Measurements from ENCODE around the gene NAALADL2. TPM values are rescaled to one million over a fixed set of nuclear protein-coding genes. Genes with fewer than 3 reads are reported as not detected.

Gene NAALADL2
- total and polyA plus RNA-seq, 9 of the 15 experiments (the other 6 are each of a cell fraction or from before 2014, with no cell fraction given), result 0.29 to 1.1 (median 0.79) TPM; not detected in 1

DNA sequence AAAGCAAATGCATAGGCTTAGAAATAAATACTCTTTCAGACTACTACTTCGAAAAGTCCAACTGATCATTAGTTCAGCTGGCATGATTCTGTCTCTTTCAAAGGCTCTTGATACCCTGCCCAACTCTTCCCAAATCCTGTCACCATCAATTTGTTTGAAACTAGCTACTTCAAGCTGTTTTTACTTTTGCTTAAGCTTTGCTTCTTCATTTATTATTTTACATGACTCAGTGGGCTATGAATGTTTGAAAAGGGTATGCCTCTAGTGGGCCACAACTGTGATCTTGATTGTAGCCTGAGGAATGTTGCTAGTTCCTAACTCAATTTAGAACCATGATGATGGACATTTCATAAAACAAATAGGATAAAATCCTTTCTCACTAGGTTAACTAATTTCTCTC lies 340.8 kb downstream of the NAALADL2 start:
- BruUV-seq (replicated peaks), result no TSS peak

More for the DNA sequence above, 340.8 kb downstream of the NAALADL2 start:
- no peak for DNase-seq (ENCODE audit: extremely low read depth in 1 of 4, low spot score in 3 of 4)
- H3K4me2 ChIP-seq (ENCODE audit: insufficient read depth, low read length), result no peak overlapping the region
- no peaks in the 10 kb centered on the region for H3K36me3 ChIP-seq (ENCODE audit: control insufficient read depth, insufficient read depth, low read length)
- ATAC-seq, result no peak
- H3K27me3 ChIP-seq (ENCODE audit: control insufficient read depth in 2 of 2, insufficient read depth in 2 of 2, low read length in 2 of 2), result no peaks in the 10 kb centered on the region
- in situ Hi-C loops (cut with MboI) (no loop called here), intact Hi-C loops (cut with micrococcal nuclease) (no loop called here)
- no peak overlapping the region for H3K4me3 ChIP-seq
- H3K9ac ChIP-seq (ENCODE audit: insufficient read depth in 1 of 2, low read depth in 2 of 2, low read length in 2 of 2), result no peak overlapping the region
- TF ChIP-seq ZNF316 (IDR thresholded peaks at IDR 0.05) (no peak), CUX1 (CRISPR knock-in tag; IDR thresholded peaks at IDR 0.05) (no peak), NKRF (IDR thresholded peaks at IDR 0.05; ENCODE audit: borderline replicate concordance) (no peak), ZFP30 (CRISPR knock-in tag; IDR thresholded peaks at IDR 0.05; ENCODE audit: borderline replicate concordance) (no peak), ZNF766 (CRISPR knock-in tag; conservative IDR thresholded peaks at IDR 0.05) (no peak), ATF3 (IDR thresholded peaks at IDR 0.05) (no peak), ATF3 (CRISPR knock-in tag; conservative IDR thresholded peaks at IDR 0.05) (no peak)
- CTCF ChIA-PET (ENCODE audit: low intra/inter-chr PET ratio), result no interaction called here
- no peaks in the 10 kb centered on the region for H3K79me2 ChIP-seq (ENCODE audit: control insufficient read depth, insufficient read depth, low read length)
- no peaks in the 10 kb centered on the region for H4K20me1 ChIP-seq (replicated peaks; ENCODE audit: control insufficient read depth, insufficient read depth, low read length)
- no peaks in the 10 kb centered on the region; the same call in 1 of the 2 replicates for H3K9me3 ChIP-seq (replicated peaks; ENCODE audit: control insufficient read depth, insufficient read depth, low read depth, low read length)
- H3K27ac ChIP-seq (ENCODE audit: extremely low read depth, low read depth, low read length), result no peak overlapping the region
- H3K4me1 ChIP-seq (replicated peaks in 1 of 2; ENCODE audit: control insufficient read depth in 2 of 2, insufficient read depth in 2 of 2, low read length in 2 of 2), result no peaks in the 10 kb centered on the region
- no peak for FAIRE-seq
- no peak overlapping the region for H2AFZ ChIP-seq (ENCODE audit: low read depth, low read length)
- H3K9me1 ChIP-seq (ENCODE audit: control insufficient read depth, insufficient read depth, low read length), result no peaks in the 10 kb centered on the region
- 0% methylated on average over 1 of the region's 1 CpG for WGBS (ENCODE audit: insufficient coverage, low coverage, missing lambda C conversion rate)
- POLR2A ChIA-PET, result no interaction called here
